HG02623 (cell line): ENCODE results near the gene SMIM32.

Experiments
- ATAC-seq: cut with Tn5 transposase; IDR thresholded peaks from one replicate; pipeline ENCODE4 v1.9.1; 2021; ENCODE audit warnings: moderate library complexity; ENCODE audit not compliant: unreplicated experiment

SMIM32 gene

GRCh38 chr5:136208916-136209315 lies 16.0 kb upstream of the SMIM32 start:
- ATAC-seq = no peak

GRCh38 chr5:136207631-136208030 lies 14.7 kb upstream of the SMIM32 start:
- ATAC-seq = no peak

- no peak for ATAC-seq
Measured at GRCh38 chr5:136206361-136206760, 13.4 kb upstream of the SMIM32 start.

GRCh38 chr5:136205941-136206340 lies 13.0 kb upstream of the SMIM32 start:
- no peak for ATAC-seq

GRCh38 chr5:136205061-136205702 lies 12.2 kb upstream of the SMIM32 start:
- ATAC-seq = no peak

GRCh38 chr5:136203303-136203922 lies 10.5 kb upstream of the SMIM32 start:
- ATAC-seq = no peak

- no peak for ATAC-seq
Measured at GRCh38 chr5:136202469-136203205, 9.7 kb upstream of the SMIM32 start.

- ATAC-seq = no peak
Measured at GRCh38 chr5:136201870-136202269, 8.9 kb upstream of the SMIM32 start.

GRCh38 chr5:136200761-136201160 lies 7.8 kb upstream of the SMIM32 start:
- ATAC-seq = no peak

GRCh38 chr5:136200130-136200529 lies 7.2 kb upstream of the SMIM32 start:
- no peak for ATAC-seq

GRCh38 chr5:136199408-136199807 lies 6.4 kb upstream of the SMIM32 start:
- ATAC-seq = no peak

GRCh38 chr5:136198453-136198852 lies 5.5 kb upstream of the SMIM32 start:
- no peak for ATAC-seq

- ATAC-seq = no peak
Measured at GRCh38 chr5:136197462-136198142, 4.6 kb upstream of the SMIM32 start.

GRCh38 chr5:136195971-136196820 lies 3.2 kb upstream of the SMIM32 start:
- ATAC-seq = no peak

- no peak for ATAC-seq
Measured at GRCh38 chr5:136194576-136194975, 1.6 kb upstream of the SMIM32 start.

GRCh38 chr5:136193322-136193935 lies 467 bp upstream of the SMIM32 start:
- ATAC-seq = no peak

- ATAC-seq = no peak
Measured at GRCh38 chr5:136192015-136192525, 892 bp downstream of the SMIM32 start.

GRCh38 chr5:136191304-136192014 lies 1.5 kb downstream of the SMIM32 start:
- ATAC-seq = no peak

- ATAC-seq = no peak
Measured at GRCh38 chr5:136190904-136191303, 2.1 kb downstream of the SMIM32 start.
